22Rv1 (cell line): Measurements from ENCODE around the gene NKX2-8.

Source experiments
- CTCF ChIP-seq: fragments of 450-650 bp; IDR thresholded peaks from 2 replicates; pipeline ENCODE4 v1.5.1; 2017; ENCODE audit warnings: mild to moderate bottlenecking
- ZFX ChIP-seq: fragments of 450-650 bp; IDR thresholded peaks from 2 replicates; pipeline ENCODE4 v1.6.1; 2017; ENCODE audit warnings: antibody characterized with exemption, borderline replicate concordance

- TF ChIP-seq CTCF (peak; percentile 18), ZFX (no peak)
Observed at GRCh38 chr14:36580856-36581831, 1.3 kb downstream of the NKX2-8 start.
